MM.1S (cell line): ENCODE results near the gene IFNW1.
"Not testable (repeated sequence)": the region's sequence is repeated elsewhere in the genome, so short reads cannot be mapped to it uniquely, and the experiment has no call there.

Source experiments
- CTCF ChIP-seq: fragments of 300-600 bp; sonication (generic); IDR thresholded peaks from 2 replicates; pipeline ENCODE4 v1.5.1; 2016; ENCODE audit warnings: antibody characterized with exemption, low read length, mixed read lengths
- EZH2 ChIP-seq: fragments of 300-600 bp; sonication (generic); optimal IDR thresholded peaks from 2 replicates; pipeline ENCODE3; 2017; ENCODE audit warnings: low read depth, mild to moderate bottlenecking, antibody characterized with exemption, low read length, mixed read lengths
- EZH2phosphoT487 ChIP-seq: fragments of 300-600 bp; sonication (generic); IDR thresholded peaks from 2 replicates; pipeline ENCODE4 v1.6.1; 2018; ENCODE audit warnings: antibody characterized with exemption, low read length

GRCh38 chr9:21128186-21128585 is 13.4 kb downstream of the IFNW1 start:
- TF ChIP-seq CTCF, EZH2phosphoT487, EZH2: not testable (repeated sequence)
